ENCODE results near the gene STXBP6. TPM values are rescaled to one million over a fixed set of nuclear protein-coding genes. Genes with fewer than 3 reads are reported as not detected.

STXBP6 gene
- total RNA-seq, 1 experiment from 2014 or later, result 12.3 TPM

DNA sequence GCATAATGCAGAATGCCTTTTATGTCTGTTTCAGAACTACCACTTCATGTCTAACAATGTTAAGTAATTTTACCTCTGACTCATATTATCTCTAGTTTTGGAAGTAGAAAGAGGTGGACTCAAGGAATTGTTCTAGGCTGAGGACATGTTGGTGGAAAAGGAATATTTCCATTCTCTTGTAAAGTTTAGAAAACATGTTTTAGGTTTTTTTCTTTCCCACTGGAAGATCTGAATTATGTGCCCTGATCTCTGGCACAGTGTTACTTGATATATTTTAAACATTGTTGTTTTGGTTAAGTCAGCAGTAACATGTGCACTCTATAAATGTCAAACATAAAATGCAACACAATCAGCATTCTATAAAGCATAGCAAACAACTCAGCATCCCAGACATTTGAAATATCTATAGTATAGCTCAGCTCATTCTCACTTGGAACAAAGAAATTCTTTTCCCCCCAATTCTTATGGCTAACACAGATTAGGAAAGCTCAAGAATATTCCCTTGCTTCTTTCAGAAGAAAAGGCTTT lies 202.3 kb downstream of the STXBP6 start:
- DNase-seq, result no peak
- H3K79me2 ChIP-seq (ENCODE audit: low read depth), result no peaks in the 10 kb centered on the region
- H3K36me3 ChIP-seq (ENCODE audit: low read depth), result no peaks in the 10 kb centered on the region
- H4K20me1 ChIP-seq (ENCODE audit: insufficient read depth), result no peaks in the 10 kb centered on the region
- no peak overlapping the region for H2AFZ ChIP-seq
- POLR2A ChIA-PET (ENCODE audit: unreplicated experiment), result no interaction called here
- no peak overlapping the region for H3K4me2 ChIP-seq
- no TSS peak for BruUV-seq (replicated peaks)
- intact Hi-C loops (cut with micrococcal nuclease; ENCODE audit: unreplicated experiment), result no loop called here
- H3K27me3 ChIP-seq (ENCODE audit: insufficient read depth, low read depth), result no peaks in the 10 kb centered on the region
- TF ChIP-seq EZH2 (IDR thresholded peaks at IDR 0.05; ENCODE audit: low read depth), result no peak
- TF ChIP-seq, protein P1, sequence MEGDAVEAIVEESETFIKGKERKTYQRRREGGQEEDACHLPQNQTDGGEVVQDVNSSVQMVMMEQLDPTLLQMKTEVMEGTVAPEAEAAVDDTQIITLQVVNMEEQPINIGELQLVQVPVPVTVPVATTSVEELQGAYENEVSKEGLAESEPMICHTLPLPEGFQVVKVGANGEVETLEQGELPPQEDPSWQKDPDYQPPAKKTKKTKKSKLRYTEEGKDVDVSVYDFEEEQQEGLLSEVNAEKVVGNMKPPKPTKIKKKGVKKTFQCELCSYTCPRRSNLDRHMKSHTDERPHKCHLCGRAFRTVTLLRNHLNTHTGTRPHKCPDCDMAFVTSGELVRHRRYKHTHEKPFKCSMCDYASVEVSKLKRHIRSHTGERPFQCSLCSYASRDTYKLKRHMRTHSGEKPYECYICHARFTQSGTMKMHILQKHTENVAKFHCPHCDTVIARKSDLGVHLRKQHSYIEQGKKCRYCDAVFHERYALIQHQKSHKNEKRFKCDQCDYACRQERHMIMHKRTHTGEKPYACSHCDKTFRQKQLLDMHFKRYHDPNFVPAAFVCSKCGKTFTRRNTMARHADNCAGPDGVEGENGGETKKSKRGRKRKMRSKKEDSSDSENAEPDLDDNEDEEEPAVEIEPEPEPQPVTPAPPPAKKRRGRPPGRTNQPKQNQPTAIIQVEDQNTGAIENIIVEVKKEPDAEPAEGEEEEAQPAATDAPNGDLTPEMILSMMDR (conservative IDR thresholded peaks at IDR 0.05), result no peak
- H3K9me3 ChIP-seq (ENCODE audit: insufficient read depth, low read depth), result no peaks in the 10 kb centered on the region
- no peaks in the 10 kb centered on the region for H3F3A ChIP-seq (ENCODE audit: insufficient read depth, low read depth)
- H3K27ac ChIP-seq, result no peak overlapping the region
- no peak overlapping the region for H3K4me3 ChIP-seq
- H3K4me1 ChIP-seq (replicated peaks; ENCODE audit: insufficient read depth), result no peaks in the 10 kb centered on the region
- no peaks in the 10 kb centered on the region for H3K9me2 ChIP-seq (ENCODE audit: insufficient read depth)
- CTCF ChIA-PET, result no interaction called here

DNA sequence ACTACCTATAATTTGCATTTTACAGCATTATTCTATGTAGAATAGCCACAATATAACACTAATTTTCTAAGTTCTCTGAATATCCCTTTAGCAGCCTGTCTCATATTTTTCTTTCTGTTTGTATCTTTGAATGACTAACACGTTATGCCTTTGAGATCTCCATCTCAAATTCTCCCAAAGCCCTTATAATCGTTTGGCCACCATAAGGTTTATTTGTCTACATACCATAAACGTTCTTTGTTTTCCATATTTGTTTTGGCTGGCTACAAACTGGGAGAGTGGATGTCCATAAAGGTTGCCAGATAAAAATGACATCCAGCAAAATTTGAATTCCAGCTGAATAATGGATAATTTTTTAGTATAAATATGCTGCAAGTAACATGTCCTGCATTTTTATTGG lies 203.7 kb downstream of the STXBP6 start:
- H2AFZ ChIP-seq, result no peak overlapping the region
- H3K9me3 ChIP-seq (ENCODE audit: insufficient read depth, low read depth), result no peaks in the 10 kb centered on the region
- ChIA-PET CTCF (no interaction called here), POLR2A (ENCODE audit: unreplicated experiment) (no interaction called here)
- TF ChIP-seq, protein P1 (conservative IDR thresholded peaks at IDR 0.05), result no peak
- no peak for TF ChIP-seq EZH2 (IDR thresholded peaks at IDR 0.05; ENCODE audit: low read depth)
- intact Hi-C loops (cut with micrococcal nuclease; ENCODE audit: unreplicated experiment), result no loop called here
- no peaks in the 10 kb centered on the region for H3K27me3 ChIP-seq (ENCODE audit: insufficient read depth, low read depth)
- DNase-seq, result no peak
- H3K4me3 ChIP-seq, result no peak overlapping the region
- H4K20me1 ChIP-seq (ENCODE audit: insufficient read depth), result no peaks in the 10 kb centered on the region
- no peak overlapping the region for H3K4me2 ChIP-seq
- no peaks in the 10 kb centered on the region for H3F3A ChIP-seq (ENCODE audit: insufficient read depth, low read depth)
- H3K36me3 ChIP-seq (ENCODE audit: low read depth), result no peaks in the 10 kb centered on the region
- no peaks in the 10 kb centered on the region for H3K9me2 ChIP-seq (ENCODE audit: insufficient read depth)
- no peak overlapping the region for H3K27ac ChIP-seq
- no peaks in the 10 kb centered on the region for H3K4me1 ChIP-seq (replicated peaks; ENCODE audit: insufficient read depth)
- no peaks in the 10 kb centered on the region for H3K79me2 ChIP-seq (ENCODE audit: low read depth)
- BruUV-seq (replicated peaks), result no TSS peak

DNA sequence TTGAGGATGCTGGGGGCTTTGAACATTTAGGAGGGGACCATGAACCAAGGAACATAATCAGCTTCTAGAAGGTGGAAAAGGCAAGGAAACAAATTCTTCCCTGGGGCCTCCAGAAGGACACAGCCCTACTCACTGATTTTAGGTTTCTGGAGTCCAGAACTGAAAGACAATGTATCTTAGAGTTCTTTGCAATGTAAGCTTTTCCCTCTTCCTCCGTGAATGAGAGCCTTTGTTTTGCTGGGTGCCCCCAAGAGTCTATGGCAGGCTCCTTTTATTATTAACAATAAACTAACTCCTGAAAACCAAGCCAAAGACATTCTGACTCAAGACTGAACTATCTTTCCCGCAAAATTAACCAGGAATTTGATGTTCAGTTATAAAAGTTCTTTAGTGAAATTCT lies 204.1 kb downstream of the STXBP6 start:
- Histone ChIP-seq H3K27ac (no peak overlapping the region), H3K9me2 (ENCODE audit: insufficient read depth) (no peaks in the 10 kb centered on the region), H3K4me3 (no peak overlapping the region), H3K36me3 (ENCODE audit: low read depth) (no peaks in the 10 kb centered on the region), H3K9me3 (ENCODE audit: insufficient read depth, low read depth) (no peaks in the 10 kb centered on the region), H3K79me2 (ENCODE audit: low read depth) (no peaks in the 10 kb centered on the region), H3F3A (ENCODE audit: insufficient read depth, low read depth) (no peaks in the 10 kb centered on the region), H2AFZ (no peak overlapping the region), H3K4me1 (replicated peaks; ENCODE audit: insufficient read depth) (no peaks in the 10 kb centered on the region), H3K4me2 (no peak overlapping the region), H3K27me3 (ENCODE audit: insufficient read depth, low read depth) (no peaks in the 10 kb centered on the region), H4K20me1 (ENCODE audit: insufficient read depth) (no peaks in the 10 kb centered on the region)
- ChIA-PET POLR2A (ENCODE audit: unreplicated experiment) (no interaction called here), CTCF (no interaction called here)
- no TSS peak for BruUV-seq (replicated peaks)
- intact Hi-C loops (cut with micrococcal nuclease; ENCODE audit: unreplicated experiment), result no loop called here
- DNase-seq, result no peak
- no peak for TF ChIP-seq EZH2 (IDR thresholded peaks at IDR 0.05; ENCODE audit: low read depth)
- TF ChIP-seq, protein P1 (conservative IDR thresholded peaks at IDR 0.05), result no peak

Data from PC-9 (cell line).